Immature natural killer cell (primary cell): ENCODE measurements around the gene MRPL28. TPM values are rescaled to one million over a fixed set of nuclear protein-coding genes. Genes with fewer than 3 reads are reported as not detected.
"Not testable (repeated sequence)": the region's sequence is repeated elsewhere in the genome, so short reads cannot be mapped to it uniquely, and the experiment has no call there.

Experiments used
- DNase-seq, 3 donors: peaks; one replicate each; pipeline ENCODE4 v3.0.0; 2022; ENCODE audit warnings: mixed read lengths in 1 of 3
- H3K27ac Mint-ChIP-seq, 6 donors: one replicate each; pipeline ENCODE4 v1.8.0; 2020; ENCODE audit warnings: mixed read lengths in 6 of 6, mild to moderate bottlenecking in 5 of 6, inconsistent platforms in 4 of 6, moderate library complexity in 3 of 6
- H3K27me3 Mint-ChIP-seq, 3 donors: one replicate each; pipeline ENCODE4 v1.8.0; 2020 to 2021; ENCODE audit warnings: low read depth in 3 of 3, mild to moderate bottlenecking in 3 of 3, mixed read lengths in 3 of 3, moderate library complexity in 3 of 3, inconsistent platforms in 1 of 3
- H3K36me3 Mint-ChIP-seq, 3 donors: one replicate each; pipeline ENCODE4 v1.8.0; 2020; ENCODE audit warnings: mixed read lengths in 3 of 3, inconsistent platforms in 2 of 3, mild to moderate bottlenecking in 2 of 3
- H3K4me1 Mint-ChIP-seq, 2 donors: one replicate each; pipeline ENCODE4 v1.8.0; 2020; ENCODE audit warnings: inconsistent platforms in 2 of 2, mild to moderate bottlenecking in 2 of 2, mixed read lengths in 2 of 2, moderate library complexity in 1 of 2
- H3K4me3 Mint-ChIP-seq, 5 donors: one replicate each; pipeline ENCODE4 v1.8.0; 2020; ENCODE audit warnings: mild to moderate bottlenecking in 5 of 5, mixed read lengths in 5 of 5, inconsistent platforms in 3 of 5, moderate library complexity in 3 of 5
- H3K9me3 Mint-ChIP-seq, 6 donors: one replicate each; pipeline ENCODE4 v1.8.0; 2020; ENCODE audit warnings: mild to moderate bottlenecking in 6 of 6, mixed read lengths in 6 of 6, inconsistent platforms in 4 of 6, moderate library complexity in 3 of 6
- polyA plus RNA-seq, 3 donors: library from polyadenylated mRNA; unstranded; fragments of 300-500 nt; fragmentation: Illumina TruSeq; gene quantifications; one replicate each; pipeline ENCODE4 v1.2.3, GENCODE V29; 2021

Gene MRPL28
- polyA plus RNA-seq, 3 donors from 2014 or later, result 98.6 to 139 (median 106) TPM

DNA sequence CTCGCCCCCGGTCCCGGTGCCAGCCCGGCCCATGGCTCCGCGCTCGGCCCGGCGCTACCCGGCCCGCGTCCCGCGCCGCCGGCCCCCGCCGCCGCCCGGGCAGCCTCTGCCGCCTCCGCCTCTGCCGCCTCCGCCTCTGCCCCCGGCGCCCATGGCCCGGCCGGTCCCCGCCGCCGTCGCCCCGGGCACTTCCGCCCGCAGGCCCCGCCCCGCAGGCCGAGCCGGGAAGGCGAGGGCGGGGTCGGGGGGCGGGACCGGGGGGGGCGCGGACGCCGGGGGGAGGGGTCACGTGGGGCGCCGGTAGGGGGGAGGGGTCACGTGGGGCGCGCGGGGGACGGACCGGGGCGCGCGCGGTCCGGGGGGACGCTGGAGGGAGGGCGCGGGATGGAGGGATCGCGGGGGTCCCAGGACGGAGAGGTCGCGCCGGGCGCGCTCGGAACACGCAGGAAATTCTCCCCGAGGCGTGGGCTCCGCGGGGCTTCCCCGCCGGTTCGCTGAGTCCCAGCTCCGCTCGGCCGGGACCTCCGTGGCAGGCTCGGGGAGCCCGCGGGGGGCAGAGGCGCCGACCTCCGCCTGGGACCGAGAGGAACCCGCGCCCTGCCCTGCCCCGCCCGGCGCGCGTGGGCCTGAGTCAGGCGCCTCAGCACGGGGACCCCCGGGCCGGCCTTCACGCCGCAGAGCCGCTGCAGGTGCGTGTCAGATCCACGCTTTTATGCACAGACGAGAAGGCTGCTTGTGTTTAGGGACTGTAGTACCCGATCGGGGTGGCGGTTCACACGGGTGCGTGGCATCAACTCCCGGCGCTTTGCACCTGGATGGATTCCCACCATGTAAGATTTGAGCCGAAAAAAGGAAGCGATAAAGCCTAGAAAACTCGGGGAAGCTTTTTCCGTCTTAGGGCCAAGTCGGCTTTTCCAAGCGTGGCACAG is 11.7 kb upstream of the MRPL28 start, which contains the start of gene PGAP6:
Gene PGAP6, minus strand, starts transcription at position 190 of the 929 bp plus-strand sequence. Its CDS starts 157 bp downstream, at position 33.
- peak; percentile 71 to 75 (median 71) for DNase-seq
- H3K36me3 Mint-ChIP-seq, result no peaks in the 10 kb centered on the region
- no peaks in the 10 kb centered on the region for H3K9me3 Mint-ChIP-seq
- H3K27ac Mint-ChIP-seq, result peak within 1 kb of the TSS in 5 of 6 donors; percentile 72 to 88 (median 82)
- peak within 1 kb of the TSS; percentile 87 to 91 (median 88) for H3K4me3 Mint-ChIP-seq
- peaks cover 6 to 11% (median 10%) of the 10 kb centered on the region in 3 donors for H3K27me3 Mint-ChIP-seq
- H3K4me1 Mint-ChIP-seq, result peaks cover 15 to 24% of the 10 kb centered on the region in 2 donors

- peaks cover 15 to 24% of the 10 kb centered on the region in 2 donors for H3K4me1 Mint-ChIP-seq
- peak overlapping the region in 1 of 6 donors; percentile 45 for H3K27ac Mint-ChIP-seq
- peak overlapping the region; percentile 55 to 78 (median 70) for H3K4me3 Mint-ChIP-seq
- no peak for DNase-seq
- no peaks in the 10 kb centered on the region for H3K36me3 Mint-ChIP-seq
- no peaks in the 10 kb centered on the region for H3K9me3 Mint-ChIP-seq
- peaks cover 6 to 11% (median 8%) of the 10 kb centered on the region in 3 donors for H3K27me3 Mint-ChIP-seq
Measured at GRCh38 chr16:381012-381788, 10.9 kb upstream of the MRPL28 start.

- peaks cover 6 to 11% (median 8%) of the 10 kb centered on the region in 3 donors for H3K27me3 Mint-ChIP-seq
- peaks cover 15 to 24% of the 10 kb centered on the region in 2 donors for H3K4me1 Mint-ChIP-seq
- H3K36me3 Mint-ChIP-seq, result no peaks in the 10 kb centered on the region
- H3K27ac Mint-ChIP-seq, result peak overlapping the region in 1 of 6 donors; percentile 45
- DNase-seq, result no peak
- peak overlapping the region; percentile 55 to 80 (median 73) for H3K4me3 Mint-ChIP-seq
- H3K9me3 Mint-ChIP-seq, result no peaks in the 10 kb centered on the region
Measured at GRCh38 chr16:380762-381011, 10.3 kb upstream of the MRPL28 start.

- Mint-ChIP-seq H3K9me3 (no peaks in the 10 kb centered on the region), H3K36me3 (no peaks in the 10 kb centered on the region), H3K4me1 (peaks cover 15 to 24% of the 10 kb centered on the region in 2 donors), H3K27ac (peak overlapping the region in 4 of 6 donors; percentile 16 to 77 (median 60)), H3K4me3 (peak overlapping the region; percentile 69 to 80 (median 74)), H3K27me3 (peaks cover 6 to 11% (median 8%) of the 10 kb centered on the region in 3 donors)
- DNase-seq, result no peak
Measured at GRCh38 chr16:379961-380761, 9.8 kb upstream of the MRPL28 start.

GRCh38 chr16:379183-379960 is 9.0 kb upstream of the MRPL28 start:
- Mint-ChIP-seq H3K36me3 (no peaks in the 10 kb centered on the region), H3K27ac (peak overlapping the region in 3 of 6 donors; percentile 30 to 55 (median 34)), H3K9me3 (no peaks in the 10 kb centered on the region), H3K27me3 (peaks cover 6 to 11% (median 8%) of the 10 kb centered on the region in 3 donors), H3K4me1 (peaks cover 15 to 24% of the 10 kb centered on the region in 2 donors), H3K4me3 (peak overlapping the region; percentile 21 to 80 (median 69))
- DNase-seq, result no peak

DNA sequence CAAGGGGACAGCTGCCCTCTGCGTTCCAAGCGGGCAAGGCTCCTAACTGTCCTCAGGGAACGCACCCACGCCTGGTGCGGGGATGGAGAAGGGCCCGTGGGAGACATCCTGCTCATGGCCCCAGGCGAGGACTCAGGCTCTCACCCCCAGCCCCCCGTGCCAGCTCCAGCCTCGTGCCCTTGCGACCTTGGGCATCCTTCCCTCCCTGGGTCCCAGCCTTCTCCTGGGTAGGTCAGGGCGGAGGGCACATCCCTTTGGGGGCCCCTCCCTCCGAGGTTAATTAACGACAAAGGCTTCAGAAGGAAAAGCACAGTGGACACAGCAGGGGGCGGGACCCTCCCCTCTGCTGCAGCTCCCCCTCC is 8.5 kb upstream of the MRPL28 start:
- Mint-ChIP-seq H3K36me3 (no peaks in the 10 kb centered on the region), H3K4me3 (peak overlapping the region in 2 of 5 donors; percentile 5 to 14)

DNA sequence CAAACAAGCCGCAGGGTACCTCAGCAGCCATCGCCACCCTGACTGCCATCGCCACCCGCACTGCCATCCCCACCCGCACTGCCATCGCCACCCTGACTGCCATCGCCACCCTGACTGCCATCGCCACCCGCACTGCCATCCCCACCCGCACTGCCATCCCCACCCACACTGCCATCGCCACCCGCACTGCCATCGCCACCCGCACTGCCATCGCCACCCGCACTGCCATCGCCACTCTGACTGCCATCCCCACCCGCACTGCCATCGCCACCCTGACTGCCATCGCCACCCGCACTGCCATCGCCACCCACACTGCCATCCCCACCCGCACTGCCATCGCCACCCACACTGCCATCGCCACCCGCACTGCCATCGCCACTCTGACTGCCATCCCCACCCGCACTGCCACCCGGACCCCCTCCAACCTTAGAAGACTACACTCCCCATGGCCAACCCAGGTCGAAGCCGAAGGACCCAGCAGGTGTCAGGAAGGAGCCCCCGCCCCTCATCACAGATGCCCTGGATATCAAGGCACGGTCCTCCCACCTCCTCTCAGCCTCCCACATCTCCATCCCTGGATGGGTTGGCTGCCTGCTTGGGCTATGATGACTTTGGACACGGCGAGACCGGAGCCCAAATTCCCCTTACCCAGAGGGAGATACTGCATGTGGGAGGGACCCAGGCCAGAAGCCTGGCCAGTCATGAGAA is 7.9 kb upstream of the MRPL28 start:
- DNase-seq, H3K27ac Mint-ChIP-seq, H3K9me3 Mint-ChIP-seq, H3K36me3 Mint-ChIP-seq: not testable (repeated sequence)
- Mint-ChIP-seq H3K4me1 (peaks cover 11 to 19% of the 10 kb centered on the region in 2 donors), H3K27me3 (peaks cover 6 to 10% (median 7%) of the 10 kb centered on the region in 3 donors), H3K4me3 (peak overlapping the region in 1 of 5 donors; percentile 14)

More for the DNA sequence above, 8.5 kb upstream of the MRPL28 start:
- Mint-ChIP-seq H3K27me3 (peaks cover 6 to 11% (median 8%) of the 10 kb centered on the region in 3 donors), H3K4me1 (peaks cover 15 to 24% of the 10 kb centered on the region in 2 donors), H3K27ac (no peak overlapping the region), H3K9me3 (no peaks in the 10 kb centered on the region)
- no peak for DNase-seq

DNA sequence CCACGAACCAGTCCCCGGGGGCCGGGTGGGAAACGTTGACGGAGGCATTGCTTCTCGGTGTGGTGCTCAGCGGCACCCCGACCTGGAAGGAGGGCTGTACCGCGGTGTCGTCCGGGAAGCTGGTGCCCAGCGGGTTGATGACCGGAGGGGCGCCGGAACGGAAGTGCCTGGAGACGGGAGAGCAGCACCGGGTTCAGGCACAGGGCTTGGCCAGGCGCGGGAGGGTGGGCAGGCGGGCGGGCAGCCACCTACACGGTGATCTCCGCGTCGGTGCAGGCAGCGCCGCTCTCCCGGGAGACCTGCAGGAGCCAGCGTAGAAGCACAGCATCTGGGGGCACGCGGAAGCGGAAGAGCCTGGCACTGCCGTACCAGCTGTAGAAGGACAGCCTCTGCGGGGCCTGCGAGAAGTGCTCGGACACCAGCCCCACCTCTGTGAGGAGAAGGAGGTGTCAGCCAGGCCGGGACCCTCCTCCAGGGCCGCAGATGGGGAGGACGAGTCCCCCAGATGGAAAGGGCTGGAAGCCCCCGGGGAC is 7.1 kb upstream of the MRPL28 start:
- Mint-ChIP-seq H3K4me1 (peaks cover 3 to 12% of the 10 kb centered on the region in 2 donors), H3K9me3 (no peaks in the 10 kb centered on the region)
- DNase-seq, result no peak

GRCh38 chr16:376817-377418 is 6.6 kb upstream of the MRPL28 start:
- no peak for DNase-seq
- no peak overlapping the region for H3K27ac Mint-ChIP-seq

More for the DNA sequence above, 7.1 kb upstream of the MRPL28 start:
- Mint-ChIP-seq H3K4me3 (no peak overlapping the region), H3K27me3 (peaks cover 2 to 5% (median 4%) of the 10 kb centered on the region in 3 donors), H3K27ac (no peak overlapping the region), H3K36me3 (no peaks in the 10 kb centered on the region)

GRCh38 chr16:375927-376816 is 5.8 kb upstream of the MRPL28 start:
- Mint-ChIP-seq H3K36me3 (no peaks in the 10 kb centered on the region), H3K27me3 (peaks cover 0 to 3% (median 1%) of the 10 kb centered on the region in 3 donors), H3K4me3 (no peak overlapping the region), H3K9me3 (no peaks in the 10 kb centered on the region), H3K27ac (no peak overlapping the region), H3K4me1 (peaks cover 0 to 13% of the 10 kb centered on the region in 2 donors)
- no peak for DNase-seq

More at GRCh38 chr16:376817-377418, 6.6 kb upstream of the MRPL28 start:
- H3K4me3 Mint-ChIP-seq, result no peak overlapping the region
- peaks cover 0 to 3% (median 1%) of the 10 kb centered on the region in 3 donors for H3K27me3 Mint-ChIP-seq
- no peaks in the 10 kb centered on the region for H3K36me3 Mint-ChIP-seq
- H3K9me3 Mint-ChIP-seq, result no peaks in the 10 kb centered on the region
- peaks cover 0 to 11% of the 10 kb centered on the region in 2 donors for H3K4me1 Mint-ChIP-seq

GRCh38 chr16:375212-375611 is 4.9 kb upstream of the MRPL28 start:
- Mint-ChIP-seq H3K27ac (no peak overlapping the region), H3K9me3 (no peaks in the 10 kb centered on the region), H3K27me3 (peaks cover 0 to 3% (median 3%) of the 10 kb centered on the region in 3 donors), H3K36me3 (peaks cover 0 to 3% (median 3%) of the 10 kb centered on the region in 3 donors), H3K4me3 (no peak overlapping the region), H3K4me1 (peaks cover 7 to 17% of the 10 kb centered on the region in 2 donors)
- DNase-seq, result no peak
